ENCODE results near the gene RARG.

- TF ChIP-seq CTCF (IDR thresholded peaks at IDR 0.05) (no peak), ZFX (IDR thresholded peaks at IDR 0.05; ENCODE audit: borderline replicate concordance) (no peak)
Measured at GRCh38 chr12:53182903-53183302, 49.1 kb downstream of the RARG start.

Measured in 22Rv1 (cell line).